A549 (cell line): ENCODE measurements around the gene FOXO6. TPM values are rescaled to one million over a fixed set of nuclear protein-coding genes. Genes with fewer than 3 reads are reported as not detected.

Experiments used
- ATAC-seq, 2 experiments: fragments of 200-7000 bp in 1 of 2; fragments of >200 bp in 1 of 2; cut with Nextera tagmentation in 1 of 2; cut with Tn5 transposase in 1 of 2; 3 replicates each; pipeline versions ENCODE4 v1.8.0 to v1.9.1; 2018 to 2020; ENCODE audit warnings: mild to moderate bottlenecking in 1 of 2, moderate library complexity in 1 of 2
- CTCF ChIA-PET: fragments of 300-600 bp; sonication (Branson Sonifier 250); formaldehyde crosslinking; extraction: SDS; loops from one replicate; lab custom pipeline; 2021; ENCODE audit warnings: antibody characterized with exemption, inconsistent platforms; lab: Yijun Ruan, JAX
- POLR2A ChIA-PET: fragments of 350-600 bp; formaldehyde crosslinking; extraction: SDS; loops from one replicate; lab custom pipeline; 2021; ENCODE audit warnings: antibody characterized with exemption, inconsistent platforms; lab: Yijun Ruan, JAX
- DNase-seq, 2 experiments: peaks; one replicate each; pipeline versions ENCODE4 v3.0.0 to v3.0.0-alpha.2; 2011 to 2016; ENCODE audit warnings: low read depth in 1 of 2, low spot score in 1 of 2
- FAIRE-seq: peaks from 2 replicates; lab custom pipeline; 2011; peaks lifted over from hg19 to GRCh38; lab: Jason Lieb, UNC
- H3K27ac ChIP-seq, 2 experiments: fragments of >200 bp; sonication (Bioruptor Twin); formaldehyde crosslinking; 3 replicates each; pipeline ENCODE4 v1.5.1; 2016 to 2017
- H3K4me1 ChIP-seq: fragments of >200 bp; sonication (Bioruptor Twin); formaldehyde crosslinking; 3 replicates; pipeline ENCODE4 v1.6.1; 2016
- H3K4me2 ChIP-seq: fragments of >200 bp; sonication (Bioruptor Twin); formaldehyde crosslinking; 3 replicates; pipeline ENCODE4 v1.6.1; 2016
- H3K4me3 ChIP-seq: fragments of >200 bp; sonication (Bioruptor Twin); formaldehyde crosslinking; 3 replicates; pipeline ENCODE4 v1.5.1; 2016
- H3K9me3 ChIP-seq: fragments of >200 bp; sonication (Bioruptor Twin); formaldehyde crosslinking; 3 replicates; pipeline ENCODE4 v1.6.1; 2016
- BHLHE40 ChIP-seq: IDR thresholded peaks from 2 replicates; pipeline ENCODE4 v1.6.1; 2012; ENCODE audit warnings: low read depth, low read length, inconsistent platforms
- CBX2 ChIP-seq: fragments of 200-600 bp; sonication (generic); IDR thresholded peaks from 2 replicates; pipeline ENCODE4 v1.6.1; 2016; ENCODE audit warnings: low read depth, mild to moderate bottlenecking, borderline replicate concordance
- CHD2 ChIP-seq: fragments of 150-350 bp; IDR thresholded peaks from 2 replicates; pipeline ENCODE4 v1.6.1; 2014; ENCODE audit warnings: low read length; ENCODE audit not compliant: partially characterized antibody
- EHF ChIP-seq: fragments of 250-450 bp; sonication (Bioruptor Pico); IDR thresholded peaks from 2 replicates; pipeline ENCODE4 v1.5.0; 2020; ENCODE audit warnings: mild to moderate bottlenecking
- EP300 ChIP-seq, 2 experiments: fragments of >200 bp; sonication (Bioruptor Twin); formaldehyde crosslinking; IDR thresholded peaks; 2 replicates in 1 of 2; 3 replicates in 1 of 2; pipeline ENCODE4 v1.6.1; 2016 to 2017
- HDAC2 ChIP-seq: fragments of 200-600 bp; sonication (generic); IDR thresholded peaks from 2 replicates; pipeline ENCODE4 v1.6.1; 2016
- KDM5A ChIP-seq: fragments of 200-600 bp; sonication (generic); IDR thresholded peaks from 2 replicates; pipeline ENCODE4 v1.6.1; 2016; ENCODE audit warnings: antibody characterized with exemption, mild to moderate bottlenecking
- MAFK ChIP-seq: fragments of 450-650 bp; IDR thresholded peaks from 2 replicates; pipeline ENCODE4 v1.6.1; 2014; ENCODE audit not compliant: partially characterized antibody
- MYC ChIP-seq: IDR thresholded peaks from 2 replicates; pipeline ENCODE4 v1.6.1; 2012; ENCODE audit warnings: mild to moderate bottlenecking, inconsistent platforms, low read length, improper control_type of control experiment, borderline replicate concordance
- PHF8 ChIP-seq: fragments of 200-600 bp; sonication (generic); IDR thresholded peaks from 2 replicates; pipeline ENCODE4 v1.6.1; 2016; ENCODE audit warnings: low read depth, mild to moderate bottlenecking, antibody characterized with exemption, moderate library complexity, borderline replicate concordance
- ZFP36 ChIP-seq: fragments of 450-650 bp; IDR thresholded peaks from 2 replicates; pipeline ENCODE4 v1.6.1; 2014; ENCODE audit warnings: borderline replicate concordance; ENCODE audit not compliant: partially characterized antibody
- WGBS: methylation state at CpG from one replicate; pipeline ENCODE4 v1.1.6; 2017; ENCODE audit errors: missing lambda C conversion rate; 5-methylcytosine and 5-hydroxymethylcytosine counted together
- polyA plus RNA-seq, 4 experiments: library from polyadenylated mRNA; depleted of rRNA in 3 of 4; stranded (reverse); fragments of >200 nt; fragmentation: RNase III in 1 of 4; extraction: RNeasy Plus Mini Kit Qiagen cat#74134 plus additional on column Dnase treatment in 1 of 4; gene quantifications; 2 replicates in 3 of 4; 3 replicates in 1 of 4; pipeline ENCODE4 v1.2.3, GENCODE V29; 2011 to 2017
- TF ChIP-seq, protein P1 (sequence below): fragments of >200 bp; sonication (Bioruptor Twin); formaldehyde crosslinking; IDR thresholded peaks from 2 replicates; pipeline ENCODE4 v1.6.1; 2016
- TF ChIP-seq, protein P2 (sequence below): fragments of 250-450 bp; sonication (Bioruptor Pico); IDR thresholded peaks from 2 replicates; pipeline ENCODE4 v1.5.0; 2020; ENCODE audit warnings: low read depth, mild to moderate bottlenecking, moderate library complexity
- TF ChIP-seq, protein P3 (sequence below): fragments of 250-450 bp; sonication (Bioruptor Pico); IDR thresholded peaks from 2 replicates; pipeline ENCODE4 v1.5.0; 2021; ENCODE audit warnings: mild to moderate bottlenecking, moderate library complexity, borderline replicate concordance

The FOXO6 gene
- polyA plus RNA-seq, 2 of the 4 experiments (the other 2 are of a cell fraction), result 0.10 to 0.25 TPM

DNA sequence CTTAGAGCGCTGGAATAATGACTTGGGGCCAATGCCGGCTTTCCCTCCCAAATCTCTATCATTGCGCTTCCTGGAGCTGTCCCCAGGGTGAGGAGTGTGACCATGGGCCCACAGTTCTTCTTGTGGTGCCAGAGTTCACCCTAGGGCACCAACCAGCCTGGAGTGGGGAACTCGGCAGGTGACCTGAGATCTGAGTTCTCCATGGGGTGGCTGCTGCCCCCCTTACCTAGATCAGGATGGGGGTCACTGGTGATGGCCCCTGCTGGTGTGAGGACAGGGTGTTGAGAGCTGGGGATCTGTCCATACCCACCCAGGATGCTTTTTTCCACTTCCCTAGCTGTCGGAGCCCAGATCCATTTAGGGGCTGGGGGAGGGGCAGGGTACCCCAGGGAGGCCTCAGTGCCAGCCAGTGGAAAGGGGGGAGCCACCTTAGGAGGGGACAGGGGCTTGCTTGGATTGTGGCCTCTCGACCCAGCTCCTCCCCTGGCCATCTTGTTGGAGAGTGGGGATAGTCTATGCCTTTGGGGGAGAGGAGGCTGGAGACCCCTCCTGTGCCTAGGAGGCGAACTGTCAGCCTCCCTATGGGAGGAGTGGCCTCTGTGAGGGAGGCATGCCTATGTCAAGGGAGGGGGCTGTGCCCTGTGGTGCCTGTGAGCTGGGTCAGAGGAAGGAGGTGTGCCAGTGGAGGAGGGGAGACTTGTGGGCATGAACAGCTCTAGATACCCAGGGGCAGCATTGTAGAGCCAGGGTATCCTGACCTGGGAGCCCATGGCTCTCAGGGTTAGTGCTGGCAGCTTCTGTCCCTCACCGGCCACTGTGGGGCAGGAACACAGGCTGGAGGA is 1.7 kb downstream of the FOXO6 start:
- no peak overlapping the region; the same call in 2 of the 3 replicates for H3K4me2 ChIP-seq
- WGBS, result 80% methylated on average over 6 of the region's 8 CpGs
- FAIRE-seq, result no peak
- no peak overlapping the region for H3K4me3 ChIP-seq
- peaks cover 21% of the 10 kb centered on the region; the same call in 2 of the 3 replicates for H3K4me1 ChIP-seq
- ATAC-seq, result no peak
- no peak for DNase-seq
- CTCF ChIA-PET, result interaction anchor here (1.1 to 1.4 kb wide), 2 partner anchors 54 to 56 kb away, joined by 4 read pairs; no protein-coding TSS in a partner anchor
- POLR2A ChIA-PET, result interaction anchor here (2.2 kb wide), 1 partner anchor 19 kb away, joined by 15 read pairs; no protein-coding TSS in a partner anchor
- H3K27ac ChIP-seq, result no peak overlapping the region
- H3K9me3 ChIP-seq, result no peaks in the 10 kb centered on the region
- TF ChIP-seq BHLHE40 (no peak), HDAC2 (no peak), MAFK (no peak), PHF8 (no peak)
- TF ChIP-seq, protein P1, sequence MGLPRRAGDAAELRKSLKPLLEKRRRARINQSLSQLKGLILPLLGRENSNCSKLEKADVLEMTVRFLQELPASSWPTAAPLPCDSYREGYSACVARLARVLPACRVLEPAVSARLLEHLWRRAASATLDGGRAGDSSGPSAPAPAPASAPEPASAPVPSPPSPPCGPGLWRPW, result no peak
- TF ChIP-seq, protein P2, sequence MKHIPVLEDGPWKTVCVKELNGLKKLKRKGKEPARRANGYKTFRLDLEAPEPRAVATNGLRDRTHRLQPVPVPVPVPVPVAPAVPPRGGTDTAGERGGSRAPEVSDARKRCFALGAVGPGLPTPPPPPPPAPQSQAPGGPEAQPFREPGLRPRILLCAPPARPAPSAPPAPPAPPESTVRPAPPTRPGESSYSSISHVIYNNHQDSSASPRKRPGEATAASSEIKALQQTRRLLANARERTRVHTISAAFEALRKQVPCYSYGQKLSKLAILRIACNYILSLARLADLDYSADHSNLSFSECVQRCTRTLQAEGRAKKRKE, result no peak

- TF ChIP-seq KDM5A (no peak), ZFP36 (peak; percentile 76)
- TF ChIP-seq, all 56 proteins: peak for 1
- Histone ChIP-seq H3K4me1 (peaks cover 21% of the 10 kb centered on the region; the same call in 2 of the 3 replicates), H3K27ac (no peak overlapping the region), H3K9me3 (no peaks in the 10 kb centered on the region), H3K4me3 (no peak overlapping the region), H3K4me2 (no peak overlapping the region)
- CTCF ChIA-PET, result interaction anchor here (1.4 kb wide), 1 partner anchor 54 kb away, joined by 4 read pairs; no protein-coding TSS in a partner anchor
- ATAC-seq, result no peak
- no peak for FAIRE-seq
- POLR2A ChIA-PET, result no interaction called here
- no peak for DNase-seq
- WGBS, result 96% methylated on average over 4 of the region's 4 CpGs
Observed at GRCh38 chr1:41363591-41364320, 2.5 kb downstream of the FOXO6 start.

GRCh38 chr1:41364442-41365319 is 3.4 kb downstream of the FOXO6 start:
- Histone ChIP-seq H3K27ac (no peak overlapping the region), H3K9me3 (no peaks in the 10 kb centered on the region), H3K4me3 (no peak overlapping the region), H3K4me2 (no peak overlapping the region), H3K4me1 (peaks cover 21% of the 10 kb centered on the region; the same call in 2 of the 3 replicates)
- WGBS, result 85% methylated on average over 10 of the region's 10 CpGs
- FAIRE-seq, result no peak
- no peak for DNase-seq
- POLR2A ChIA-PET, result no interaction called here
- no peak for TF ChIP-seq MYC
- TF ChIP-seq CHD2, result no peak
- CTCF ChIA-PET, result no interaction called here
- no peak for ATAC-seq

GRCh38 chr1:41365320-41365633 is 4.0 kb downstream of the FOXO6 start:
- ChIA-PET POLR2A (no interaction called here), CTCF (no interaction called here)
- no peak for TF ChIP-seq KDM5A
- TF ChIP-seq EHF, result no peak
- TF ChIP-seq, protein P3, sequence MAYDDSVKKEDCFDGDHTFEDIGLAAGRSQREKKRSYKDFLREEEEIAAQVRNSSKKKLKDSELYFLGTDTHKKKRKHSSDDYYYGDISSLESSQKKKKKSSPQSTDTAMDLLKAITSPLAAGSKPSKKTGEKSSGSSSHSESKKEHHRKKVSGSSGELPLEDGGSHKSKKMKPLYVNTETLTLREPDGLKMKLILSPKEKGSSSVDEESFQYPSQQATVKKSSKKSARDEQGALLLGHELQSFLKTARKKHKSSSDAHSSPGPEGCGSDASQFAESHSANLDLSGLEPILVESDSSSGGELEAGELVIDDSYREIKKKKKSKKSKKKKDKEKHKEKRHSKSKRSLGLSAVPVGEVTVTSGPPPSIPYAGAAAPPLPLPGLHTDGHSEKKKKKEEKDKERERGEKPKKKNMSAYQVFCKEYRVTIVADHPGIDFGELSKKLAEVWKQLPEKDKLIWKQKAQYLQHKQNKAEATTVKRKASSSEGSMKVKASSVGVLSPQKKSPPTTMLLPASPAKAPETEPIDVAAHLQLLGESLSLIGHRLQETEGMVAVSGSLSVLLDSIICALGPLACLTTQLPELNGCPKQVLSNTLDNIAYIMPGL (CRISPR knock-in tag), result no peak
- TF ChIP-seq, protein P2, result no peak
- no peak for TF ChIP-seq EP300 (IDR thresholded peaks at IDR 0.05)
- no peak for TF ChIP-seq CBX2
- FAIRE-seq (no peak), DNase-seq (no peak), ATAC-seq (no peak)
- H3K4me1 ChIP-seq, result peaks cover 18% of the 10 kb centered on the region; the same call in 2 of the 3 replicates
- no peak overlapping the region; a peak in 1 of 6 replicates for H3K27ac ChIP-seq
- H3K4me3 ChIP-seq, result no peak overlapping the region
- no peaks in the 10 kb centered on the region for H3K9me3 ChIP-seq
- no peak overlapping the region for H3K4me2 ChIP-seq
